AG04450 (cell line): ENCODE results near the gene NSD2. TPM values are rescaled to one million over a fixed set of nuclear protein-coding genes. Genes with fewer than 3 reads are reported as not detected.
A peak's percentile ranks its signal among the peaks of the same experiment; 100 is the strongest.

Source experiments
- CTCF ChIA-PET: fragments of 300-600, 350-600 bp; formaldehyde crosslinking; extraction: SDS; loops from one replicate; lab custom pipeline; 2022; ENCODE audit warnings: antibody characterized with exemption, inconsistent platforms; lab: Charles Lee
- POLR2A ChIA-PET: fragments of 350-600 bp; formaldehyde crosslinking; extraction: SDS; loops from one replicate; lab custom pipeline; 2021; ENCODE audit warnings: antibody characterized with exemption, inconsistent platforms; lab: Yijun Ruan, JAX
- DNase-seq: peaks from one replicate; pipeline ENCODE4 v3.0.0-alpha.2; 2011; ENCODE audit warnings: low read depth, low spot score
- H3K27ac ChIP-seq: one replicate; pipeline ENCODE4 v1.5.1; 2012; ENCODE audit warnings: low read depth, low read length, control low read depth
- H3K27me3 ChIP-seq: one replicate; pipeline ENCODE4 v1.6.0; 2012; ENCODE audit warnings: low read length; ENCODE audit not compliant: control insufficient read depth, insufficient read depth
- H3K4me3 ChIP-seq: 2 replicates; pipeline ENCODE4 v1.5.1; 2011; ENCODE audit warnings: mild to moderate bottlenecking, low read depth, low read length, control low read depth
- H3K9me3 ChIP-seq: 2 replicates; pipeline ENCODE4 v1.5.1; 2012; ENCODE audit warnings: low read length; ENCODE audit not compliant: control insufficient read depth, insufficient read depth
- polyA plus RNA-seq: library from polyadenylated mRNA; depleted of rRNA; stranded (reverse); fragments of >200 nt; gene quantifications from 2 replicates; pipeline ENCODE4 v1.2.3, GENCODE V29; 2011
- TF ChIP-seq, protein P1 (sequence below): IDR thresholded peaks from 2 replicates; pipeline ENCODE4 v1.5.1; 2011; ENCODE audit warnings: low read depth, low read length, control low read depth, inconsistent platforms

NSD2 gene
- polyA plus RNA-seq, 1 experiment = 26.4 TPM

DNA sequence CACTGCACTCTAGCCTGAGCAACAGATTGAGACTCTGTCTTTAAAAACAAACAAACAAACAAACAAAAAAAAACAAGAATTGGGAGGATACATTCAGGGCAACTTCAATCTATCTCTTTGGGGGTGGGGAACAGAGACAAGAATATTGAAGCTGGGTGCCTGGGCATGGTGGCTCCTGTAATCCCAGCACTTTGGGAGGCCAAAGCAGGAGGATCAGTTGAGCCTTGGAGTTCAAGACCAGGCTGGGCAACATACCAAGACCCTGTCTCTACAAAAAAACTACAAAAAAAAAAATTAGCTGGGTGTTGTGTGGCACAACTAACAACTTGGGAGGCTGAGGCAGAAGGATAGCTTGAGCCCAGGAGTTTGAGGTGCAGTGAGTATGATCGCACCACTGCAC is 16.4 kb upstream of the NSD2 start:
- no peak overlapping the region for H3K27ac ChIP-seq
- CTCF ChIA-PET = interaction anchor here (2.2 kb wide), 1 partner anchor 45 kb away, joined by 6 read pairs; no protein-coding TSS in a partner anchor
- POLR2A ChIA-PET = interaction anchor here (1.5 kb wide), 1 partner anchor 12 kb away, joined by 4 read pairs; no protein-coding TSS in a partner anchor
- H3K4me3 ChIP-seq = peak overlapping the region; percentile 86
- DNase-seq = no peak
- TF ChIP-seq, protein P1, sequence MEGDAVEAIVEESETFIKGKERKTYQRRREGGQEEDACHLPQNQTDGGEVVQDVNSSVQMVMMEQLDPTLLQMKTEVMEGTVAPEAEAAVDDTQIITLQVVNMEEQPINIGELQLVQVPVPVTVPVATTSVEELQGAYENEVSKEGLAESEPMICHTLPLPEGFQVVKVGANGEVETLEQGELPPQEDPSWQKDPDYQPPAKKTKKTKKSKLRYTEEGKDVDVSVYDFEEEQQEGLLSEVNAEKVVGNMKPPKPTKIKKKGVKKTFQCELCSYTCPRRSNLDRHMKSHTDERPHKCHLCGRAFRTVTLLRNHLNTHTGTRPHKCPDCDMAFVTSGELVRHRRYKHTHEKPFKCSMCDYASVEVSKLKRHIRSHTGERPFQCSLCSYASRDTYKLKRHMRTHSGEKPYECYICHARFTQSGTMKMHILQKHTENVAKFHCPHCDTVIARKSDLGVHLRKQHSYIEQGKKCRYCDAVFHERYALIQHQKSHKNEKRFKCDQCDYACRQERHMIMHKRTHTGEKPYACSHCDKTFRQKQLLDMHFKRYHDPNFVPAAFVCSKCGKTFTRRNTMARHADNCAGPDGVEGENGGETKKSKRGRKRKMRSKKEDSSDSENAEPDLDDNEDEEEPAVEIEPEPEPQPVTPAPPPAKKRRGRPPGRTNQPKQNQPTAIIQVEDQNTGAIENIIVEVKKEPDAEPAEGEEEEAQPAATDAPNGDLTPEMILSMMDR = no peak
- no peaks in the 10 kb centered on the region; the same call in 1 of the 2 replicates for H3K9me3 ChIP-seq
- no peaks in the 10 kb centered on the region for H3K27me3 ChIP-seq

DNA sequence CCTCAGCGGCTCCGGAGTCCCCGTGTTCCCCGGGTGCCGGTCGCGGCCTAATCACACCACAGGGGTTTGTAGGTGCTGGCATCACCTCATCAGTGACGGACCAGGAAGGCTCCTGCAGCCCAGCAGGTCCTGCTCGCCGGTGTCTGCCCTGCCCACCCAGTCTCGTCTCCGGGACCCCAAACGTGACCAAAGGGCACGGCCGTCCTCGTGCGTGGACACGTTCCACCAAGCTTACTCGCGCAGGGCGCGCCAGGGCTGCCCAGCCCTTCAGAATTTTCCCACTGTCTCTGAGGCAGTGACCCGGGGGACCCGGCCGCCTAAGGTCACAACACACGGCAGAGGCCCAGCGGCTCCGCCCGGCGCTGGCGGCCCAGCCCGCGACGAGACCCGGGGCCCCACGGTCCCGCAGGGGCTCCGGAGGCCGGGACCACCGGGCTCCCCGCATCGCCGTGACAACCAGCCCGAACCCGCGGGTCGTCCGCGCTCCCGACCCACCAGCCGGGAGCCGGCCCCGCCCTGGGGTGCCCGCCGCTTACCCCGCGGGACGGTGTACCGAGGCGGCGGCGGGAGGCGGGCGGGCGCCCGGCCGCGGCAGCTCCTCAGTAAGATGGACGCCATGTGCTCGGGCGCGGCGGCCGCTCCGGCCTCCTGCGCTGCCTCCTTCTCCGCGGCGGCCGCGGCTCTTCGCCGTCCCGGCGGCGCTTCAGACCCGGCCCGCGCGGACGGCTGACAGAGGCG is 15.7 kb upstream of the NSD2 start:
- Histone ChIP-seq H3K4me3 (peak overlapping the region; percentile 86), H3K27me3 (no peaks in the 10 kb centered on the region), H3K27ac (peak overlapping the region; percentile 11), H3K9me3 (no peaks in the 10 kb centered on the region; the same call in 1 of the 2 replicates)
- no peak for DNase-seq
- ChIA-PET POLR2A (interaction anchor here (1.5 to 2.6 kb wide), 2 partner anchors 12 to 15 kb away, joined by 4 to 14 read pairs; partner anchors contain the start of gene NSD2), CTCF (interaction anchor here (2.2 kb wide), 1 partner anchor 44 kb away, joined by 6 read pairs; no protein-coding TSS in a partner anchor)
- TF ChIP-seq, protein P1 = no peak

DNA sequence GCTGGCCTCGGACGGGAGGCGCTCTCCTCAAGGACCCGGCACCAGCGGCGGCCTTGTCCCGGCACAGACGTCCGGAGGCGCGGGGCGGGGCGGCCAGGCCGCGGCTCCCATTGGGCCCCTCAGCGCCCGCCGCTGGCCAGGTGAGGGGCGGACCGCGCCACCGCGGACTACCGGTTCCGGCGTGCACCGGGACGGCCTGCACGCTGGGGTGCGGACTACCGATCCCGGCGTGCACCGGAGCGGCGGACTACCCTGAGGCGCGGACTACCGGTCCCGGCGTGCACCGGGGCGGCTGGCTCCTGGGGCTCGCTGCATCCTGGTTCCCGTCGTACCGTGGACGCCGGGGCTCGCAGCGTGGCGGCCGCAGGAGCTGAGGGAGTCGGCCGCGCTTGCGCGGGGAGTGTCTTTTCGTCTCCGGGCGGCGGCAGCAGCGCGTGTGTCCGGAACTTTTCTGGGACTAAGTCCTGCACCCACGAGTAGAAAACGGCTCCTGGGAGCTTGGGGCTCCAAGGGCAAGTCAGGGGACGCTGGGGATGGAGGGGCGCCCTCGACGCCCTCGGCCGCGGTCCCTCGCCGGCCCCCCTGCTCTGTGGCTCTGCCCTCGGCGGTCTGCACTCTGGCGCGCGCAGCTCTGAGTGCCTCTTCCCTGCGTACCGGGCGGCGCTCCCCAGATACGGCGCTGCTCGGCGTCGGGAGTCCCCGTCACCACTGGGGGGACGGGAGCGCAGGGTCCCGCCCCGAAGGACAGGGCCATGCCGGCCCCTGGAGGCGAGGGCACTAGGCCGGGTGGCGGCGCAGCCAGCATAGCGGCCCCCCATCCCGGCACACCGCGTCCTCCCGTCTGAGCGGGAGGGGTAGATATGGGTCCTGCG is 14.9 kb upstream of the NSD2 start, which contains the start of gene LETM1:
LETM1 (minus strand) TSS at position 86 of the 872 bp plus-strand sequence. CDS start 206 bp downstream, outside the sequence.
- POLR2A ChIA-PET = interaction anchor here (0.5 to 2.6 kb wide), 6 partner anchors 9 to 668 kb away, joined by 3 to 14 read pairs (median 4); partner anchors contain the start of gene NSD2
- peak within 1 kb of the TSS; percentile 57 for H3K27ac ChIP-seq
- CTCF ChIA-PET = interaction anchor here (0.6 to 2.2 kb wide), 5 partner anchors 43 to 129 kb away, joined by 3 to 6 read pairs (median 3); no protein-coding TSS in a partner anchor
- TF ChIP-seq, protein P1 = no peak
- no peaks in the 10 kb centered on the region for H3K27me3 ChIP-seq
- no peaks in the 10 kb centered on the region; the same call in 1 of the 2 replicates for H3K9me3 ChIP-seq
- peak within 1 kb of the TSS; percentile 86 for H3K4me3 ChIP-seq
- peak; percentile 84 for DNase-seq

DNA sequence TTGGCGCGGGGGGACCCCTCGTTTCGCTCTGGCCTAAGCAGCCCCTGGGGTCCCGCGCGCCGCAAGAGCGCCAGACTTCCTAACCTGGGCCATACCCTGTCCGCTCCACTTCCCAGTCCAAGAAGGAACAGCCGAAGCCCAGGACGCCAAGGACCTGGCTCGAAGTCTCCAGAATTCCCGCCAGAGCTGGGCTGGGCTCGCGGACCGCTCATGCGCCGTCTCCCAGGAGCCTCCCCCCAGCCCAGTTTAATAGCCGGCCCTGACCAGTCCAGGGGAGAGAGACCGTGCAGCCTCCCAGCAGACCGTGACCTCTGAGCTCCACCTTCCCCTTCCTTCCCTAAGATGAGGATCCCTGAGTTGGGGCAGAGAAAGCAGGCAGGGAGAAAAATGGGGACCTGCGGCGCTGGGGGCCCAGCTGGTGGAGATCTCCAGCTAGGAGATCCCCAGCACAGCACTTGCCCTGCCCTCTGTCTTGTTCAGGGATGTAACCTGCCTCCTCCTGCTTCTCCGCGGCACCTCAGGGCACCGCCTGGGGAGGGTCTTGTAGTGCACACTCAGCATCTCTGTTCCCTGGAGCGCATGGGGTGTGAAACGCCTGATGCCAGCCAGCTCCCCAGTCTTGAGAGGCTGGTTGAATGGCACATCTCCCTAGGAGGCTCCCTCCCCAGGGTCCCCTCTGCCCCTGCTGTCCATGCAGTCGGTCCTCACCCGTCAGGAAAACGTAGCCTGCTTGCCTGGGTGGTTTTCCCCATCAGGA is 14.1 kb upstream of the NSD2 start:
- ChIA-PET CTCF (interaction anchor here (0.8 to 2.2 kb wide), 4 partner anchors 42 to 130 kb away, joined by 3 to 6 read pairs (median 3); no protein-coding TSS in a partner anchor), POLR2A (interaction anchor here (1.2 to 2.6 kb wide), 3 partner anchors 13 to 137 kb away, joined by 3 to 14 read pairs (median 4); partner anchors contain the start of gene NSD2)
- TF ChIP-seq, protein P1 = no peak
- Histone ChIP-seq H3K9me3 (no peaks in the 10 kb centered on the region; the same call in 1 of the 2 replicates), H3K27me3 (no peaks in the 10 kb centered on the region), H3K4me3 (peak overlapping the region; percentile 86), H3K27ac (peak overlapping the region; percentile 57)
- no peak for DNase-seq
